OCI-LY7 (cell line): ENCODE data around the gene LONRF2. TPM values are rescaled to one million over a fixed set of nuclear protein-coding genes. Genes with fewer than 3 reads are reported as not detected.

Experiments used
- BruUV-seq: library from RNA; stranded (reverse); fragments of 400-500 nt; replicated peaks from 2 replicates; lab custom pipeline; 2021; lab: Mats Ljungman, UMichigan
- CTCF ChIA-PET: fragments of 300-600 bp; sonication (Branson Sonifier 250); formaldehyde crosslinking; loops from one replicate; lab custom pipeline; 2022; ENCODE audit warnings: antibody characterized with exemption; ENCODE audit not compliant: unreplicated experiment; lab: Charles Lee
- POLR2A ChIA-PET: fragments of 300-600 bp; sonication (Branson Sonifier 250); formaldehyde crosslinking; loops from one replicate; lab custom pipeline; 2022; ENCODE audit warnings: antibody characterized with exemption; lab: Charles Lee
- DNase-seq: peaks from one replicate; pipeline ENCODE4 v3.0.0-alpha.2; 2015; ENCODE audit warnings: low spot score
- H2AFZ ChIP-seq: fragments of 200-600 bp; sonication (generic), shearing (Covaris generic); 2 replicates; pipeline ENCODE4 v1.6.1; 2014; ENCODE audit warnings: mild to moderate bottlenecking, antibody characterized with exemption, low read length, moderate library complexity
- H3K27ac ChIP-seq: fragments of 200-600 bp; sonication (generic); 2 replicates; pipeline ENCODE4 v1.5.1; 2014; ENCODE audit warnings: mixed run types, low read depth, mild to moderate bottlenecking, moderate library complexity, low read length, inconsistent platforms; ENCODE audit not compliant: poor library complexity, severe bottlenecking
- H3K36me3 ChIP-seq: fragments of 200-600 bp; sonication (generic); 2 replicates; pipeline ENCODE4 v1.6.1; 2014; ENCODE audit warnings: mild to moderate bottlenecking, antibody characterized with exemption, low read length, moderate library complexity, mixed read lengths; ENCODE audit not compliant: insufficient read depth
- H3K4me1 ChIP-seq: fragments of 200-600 bp; sonication (generic); 2 replicates; pipeline ENCODE4 v1.5.1; 2014; ENCODE audit warnings: mild to moderate bottlenecking, low read length; ENCODE audit not compliant: insufficient read depth, poor library complexity, severe bottlenecking
- H3K4me2 ChIP-seq: fragments of 200-600 bp; sonication (generic); 2 replicates; pipeline ENCODE4 v1.6.1; 2014; ENCODE audit warnings: mild to moderate bottlenecking, low read length
- H3K4me3 ChIP-seq: fragments of 200-600 bp; sonication (generic); 2 replicates; pipeline ENCODE4 v1.5.1; 2014; ENCODE audit warnings: mild to moderate bottlenecking, low read depth, low read length; ENCODE audit not compliant: poor library complexity, severe bottlenecking
- H3K79me2 ChIP-seq: fragments of 200-600 bp; sonication (generic); 2 replicates; pipeline ENCODE4 v1.6.1; 2016; ENCODE audit warnings: low read depth, mild to moderate bottlenecking, low read length, moderate library complexity, mixed read lengths; ENCODE audit not compliant: insufficient read depth
- H3K9me2 ChIP-seq: fragments of 200-600 bp; sonication (generic); 2 replicates; pipeline ENCODE4 v1.6.1; 2016; ENCODE audit warnings: mild to moderate bottlenecking, low read length, mixed read lengths; ENCODE audit not compliant: insufficient read depth
- H3K9me3 ChIP-seq: fragments of 200-600 bp; sonication (generic); 2 replicates; pipeline ENCODE4 v1.6.1; 2014; ENCODE audit warnings: mild to moderate bottlenecking, mixed run types, low read length, mixed read lengths
- H4K20me1 ChIP-seq: fragments of 200-600 bp; sonication (generic); 2 replicates; pipeline ENCODE4 v1.6.1; 2014; ENCODE audit warnings: mild to moderate bottlenecking, antibody characterized with exemption, low read length, moderate library complexity, mixed read lengths; ENCODE audit not compliant: insufficient read depth
- CTCF ChIP-seq: fragments of 200-600 bp; sonication (generic); conservative IDR thresholded peaks from 2 replicates; pipeline ENCODE4 v1.5.1; 2014; ENCODE audit warnings: mild to moderate bottlenecking, antibody characterized with exemption, low read length, moderate library complexity, mixed read lengths
- EZH2phosphoT487 ChIP-seq: fragments of 200-600 bp; sonication (generic); IDR thresholded peaks from 2 replicates; pipeline ENCODE4 v1.6.1; 2018; ENCODE audit warnings: low read depth, borderline replicate concordance, mild to moderate bottlenecking, mixed run types, antibody characterized with exemption, low read length, moderate library complexity, mixed read lengths
- intact Hi-C: fragments of 100-400 bp; cut with micrococcal nuclease; formaldehyde crosslinking; loops from one replicate; pipeline ENCODE4 v1.10.0; 2022; ENCODE audit not compliant: unreplicated experiment
- total RNA-seq, 2 experiments: library from RNA; depleted of rRNA in 1 of 2; stranded (reverse); fragments of >200 nt in 1 of 2; shearing (Covaris generic) in 1 of 2; gene quantifications; 2 replicates each; pipeline ENCODE4 v1.2.3, GENCODE V29; 2014 to 2022

Gene LONRF2
- total RNA-seq, 2 experiments from 2014 or later, result not detected

DNA sequence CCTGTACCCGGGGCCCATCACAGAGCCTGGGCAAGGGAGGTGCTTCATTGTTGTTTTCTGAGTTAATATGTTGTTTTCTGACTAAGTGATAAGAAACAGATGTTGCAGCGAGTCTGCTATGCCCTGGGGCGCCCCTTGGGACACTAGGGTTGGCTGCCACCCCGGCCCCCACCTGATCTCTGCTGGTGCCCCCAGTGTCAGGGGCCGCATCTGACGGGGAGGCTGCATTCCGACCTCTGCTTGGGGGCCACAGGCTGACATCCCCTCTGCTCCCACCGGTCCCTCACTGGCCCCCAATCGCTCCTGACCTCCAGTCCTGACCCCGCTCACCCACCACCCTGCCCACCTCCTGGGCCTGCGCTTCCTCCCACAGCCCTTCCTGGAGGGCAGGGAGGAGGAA is 65.9 kb downstream of the LONRF2 start:
- CTCF ChIA-PET, result no interaction called here
- POLR2A ChIA-PET, result no interaction called here
- H3K9me2 ChIP-seq, result no peaks in the 10 kb centered on the region
- no peak overlapping the region for H3K4me3 ChIP-seq
- no TSS peak for BruUV-seq
- H4K20me1 ChIP-seq, result no peaks in the 10 kb centered on the region
- no peak overlapping the region for H2AFZ ChIP-seq
- H3K4me1 ChIP-seq, result peaks cover 15% of the 10 kb centered on the region
- H3K79me2 ChIP-seq, result no peaks in the 10 kb centered on the region
- intact Hi-C loops, result no loop called here
- H3K9me3 ChIP-seq, result peaks cover 7% of the 10 kb centered on the region; the same call in 1 of the 2 replicates
- H3K36me3 ChIP-seq, result no peaks in the 10 kb centered on the region; the same call in 1 of the 2 replicates
- TF ChIP-seq EZH2phosphoT487, result no peak
- TF ChIP-seq CTCF, result no peak
- no peak for DNase-seq
- H3K4me2 ChIP-seq, result no peak overlapping the region
- no peak overlapping the region for H3K27ac ChIP-seq

- Histone ChIP-seq H3K4me1 (peaks cover 23% of the 10 kb centered on the region), H3K36me3 (no peaks in the 10 kb centered on the region; the same call in 1 of the 2 replicates), H3K9me3 (peaks cover 8% of the 10 kb centered on the region; the same call in 1 of the 2 replicates), H3K79me2 (no peaks in the 10 kb centered on the region), H4K20me1 (no peaks in the 10 kb centered on the region), H3K4me3 (no peak overlapping the region), H2AFZ (no peak overlapping the region), H3K9me2 (no peaks in the 10 kb centered on the region), H3K27ac (no peak overlapping the region), H3K4me2 (no peak overlapping the region)
- TF ChIP-seq CTCF (no peak), EZH2phosphoT487 (no peak)
- POLR2A ChIA-PET, result no interaction called here
- no peak for DNase-seq
- intact Hi-C loops, result no loop called here
- CTCF ChIA-PET, result no interaction called here
- no TSS peak for BruUV-seq
These were observed 67.6 kb downstream of the LONRF2 start for GRCh38 chr2:100254646-100255210.

DNA sequence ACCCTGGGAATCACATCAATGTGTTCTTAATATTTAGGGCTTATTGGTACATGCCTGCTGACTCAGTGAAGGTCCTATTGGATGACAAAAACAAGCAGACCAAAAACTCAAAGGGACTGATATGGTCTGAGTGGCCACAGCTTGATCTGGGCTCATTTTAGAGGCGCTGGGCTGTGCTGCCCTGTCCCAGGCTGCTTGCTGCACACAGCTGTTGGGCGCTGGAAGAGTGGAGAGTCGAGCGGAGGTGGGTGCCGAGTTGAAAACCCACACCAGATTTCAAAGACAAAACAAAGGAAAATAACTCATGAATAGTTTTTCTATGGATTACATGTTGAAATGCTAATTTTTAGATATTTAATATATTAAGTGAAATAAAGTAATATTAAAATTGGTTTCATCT is 68.5 kb downstream of the LONRF2 start:
- DNase-seq, result no peak
- Histone ChIP-seq H3K4me2 (no peak overlapping the region), H4K20me1 (no peaks in the 10 kb centered on the region), H3K27ac (no peak overlapping the region), H2AFZ (no peak overlapping the region), H3K4me1 (peaks cover 32% of the 10 kb centered on the region), H3K9me3 (peaks cover 8% of the 10 kb centered on the region; the same call in 1 of the 2 replicates), H3K79me2 (no peaks in the 10 kb centered on the region), H3K36me3 (no peaks in the 10 kb centered on the region; the same call in 1 of the 2 replicates), H3K4me3 (no peak overlapping the region), H3K9me2 (no peaks in the 10 kb centered on the region)
- POLR2A ChIA-PET, result interaction anchor here (0.8 to 1.8 kb wide), 2 partner anchors 8 to 21 kb away, joined by 3 to 5 read pairs; no protein-coding TSS in a partner anchor
- TF ChIP-seq EZH2phosphoT487 (no peak), CTCF (no peak)
- intact Hi-C loops, result no loop called here
- CTCF ChIA-PET, result no interaction called here
- no TSS peak for BruUV-seq
